NCI-H2196 (cell line): ENCODE results near the gene PLEKHA6.
A peak's percentile ranks its signal among the peaks of the same experiment; 100 is the strongest.
"Not testable (repeated sequence)": the region's sequence is repeated elsewhere in the genome, so short reads cannot be mapped to it uniquely, and the experiment has no call there.

Experiments
- DNase-seq: peaks from one replicate; lab custom pipeline; 2025; ENCODE audit not compliant: unreplicated experiment; lab: John Stamatoyannopoulos, UW

The PLEKHA6 gene

DNA sequence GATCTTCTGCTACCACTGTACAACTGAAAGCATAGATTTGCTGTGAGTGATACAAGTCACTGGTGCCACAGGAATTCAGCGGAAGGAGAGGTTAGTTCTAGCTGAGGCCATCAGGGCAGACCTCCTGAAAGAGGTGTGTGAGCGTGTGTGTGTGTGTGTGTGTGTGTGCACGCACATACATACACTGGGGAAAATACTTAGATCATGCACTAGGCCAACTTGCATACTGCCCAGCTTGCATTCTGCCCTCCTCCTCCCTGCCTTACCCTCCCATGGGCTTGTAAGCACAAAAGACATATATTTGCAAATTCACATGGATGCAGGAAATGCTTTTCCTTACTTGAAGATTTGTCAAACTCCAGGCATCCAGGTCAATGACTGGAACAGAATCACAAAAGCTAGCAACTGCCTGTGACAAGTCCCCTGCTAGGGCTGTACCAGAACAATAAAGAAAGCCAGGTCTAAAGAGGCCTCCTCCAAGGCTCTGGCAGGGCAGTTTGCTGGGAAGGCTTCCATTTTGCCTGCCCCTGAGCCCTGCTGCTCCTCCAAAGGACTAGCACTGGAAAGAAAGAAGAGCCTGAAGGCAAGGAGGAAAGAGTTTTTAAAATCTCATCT is 23.2 kb downstream of the PLEKHA6 start:
- no peak for DNase-seq

DNA sequence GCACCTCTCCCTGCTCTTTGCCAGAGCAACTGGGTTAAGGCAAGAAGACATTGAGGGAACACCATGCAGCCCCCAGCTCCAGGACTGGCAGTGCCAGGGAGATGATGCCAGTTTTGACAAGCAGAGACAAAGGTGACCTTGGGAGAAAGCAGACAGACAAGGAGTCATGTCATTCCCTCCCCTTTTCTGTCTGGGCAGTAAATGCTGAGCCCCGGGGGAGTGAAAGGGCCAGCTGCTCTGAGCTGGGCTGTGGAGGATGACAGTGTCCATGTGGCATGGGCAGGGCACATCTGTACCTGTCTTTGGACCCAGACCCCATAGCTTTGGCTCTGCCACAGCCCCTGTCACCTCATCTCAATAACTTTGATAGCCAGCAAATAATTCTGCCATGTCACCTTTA is 24.2 kb downstream of the PLEKHA6 start:
- DNase-seq, result no peak

DNA sequence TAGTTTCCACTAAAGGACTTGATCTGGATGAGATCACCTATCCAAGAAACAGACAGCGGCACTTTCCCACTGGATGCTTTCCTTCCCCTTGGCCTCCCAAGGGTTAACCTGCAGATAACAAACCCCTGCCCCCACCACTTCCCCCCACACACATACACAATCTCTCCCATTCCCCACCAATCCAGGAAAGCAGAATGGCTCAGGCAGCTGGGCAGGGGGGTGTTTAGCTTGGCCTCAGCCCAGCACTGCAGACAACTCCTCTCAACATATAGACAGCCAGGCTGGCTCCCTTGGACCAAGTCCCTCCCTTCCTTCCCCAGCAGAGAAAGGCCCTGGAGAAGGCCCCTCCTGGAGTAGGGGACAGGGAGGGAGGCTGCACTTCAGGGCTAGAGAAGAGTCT is 24.6 kb downstream of the PLEKHA6 start:
- DNase-seq, result no peak

DNA sequence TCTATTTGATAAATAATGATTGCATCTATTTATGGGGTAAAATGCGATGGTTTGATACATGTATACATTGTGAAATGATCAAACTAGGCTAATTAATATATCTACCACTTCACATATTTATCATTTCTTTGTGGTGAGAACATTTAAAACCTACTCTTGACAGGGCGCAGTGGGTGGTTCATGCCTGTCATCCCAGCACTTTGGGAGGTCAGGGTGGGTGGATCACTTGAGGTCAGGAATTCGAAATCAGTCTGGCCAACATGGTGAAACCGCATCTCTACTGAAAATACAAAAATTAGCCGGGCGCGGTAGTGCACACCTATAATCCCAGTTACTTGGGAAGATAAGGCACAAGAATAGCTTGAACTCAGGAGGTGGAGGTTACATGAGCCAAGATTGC is 25.3 kb downstream of the PLEKHA6 start:
- no peak for DNase-seq

DNA sequence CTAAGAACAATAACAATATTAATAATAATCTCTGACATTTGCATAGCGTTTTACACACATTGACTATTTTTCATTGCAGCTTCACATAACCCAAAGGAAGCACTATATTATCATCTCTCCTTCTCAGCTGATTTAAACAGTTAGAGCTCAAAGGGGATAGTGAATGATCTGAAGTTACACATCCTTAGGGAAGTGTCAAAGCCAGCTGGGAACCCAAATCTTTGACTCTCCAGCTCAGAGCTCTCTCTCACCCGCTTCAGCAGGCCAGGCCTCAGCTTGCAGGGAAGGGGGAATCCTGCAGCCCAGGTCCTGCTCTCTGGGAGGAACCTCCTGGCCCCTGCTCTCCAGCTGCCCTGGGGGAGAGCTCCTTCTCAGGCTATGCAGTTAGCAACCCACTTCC is 26.3 kb downstream of the PLEKHA6 start:
- DNase-seq, result no peak

DNA sequence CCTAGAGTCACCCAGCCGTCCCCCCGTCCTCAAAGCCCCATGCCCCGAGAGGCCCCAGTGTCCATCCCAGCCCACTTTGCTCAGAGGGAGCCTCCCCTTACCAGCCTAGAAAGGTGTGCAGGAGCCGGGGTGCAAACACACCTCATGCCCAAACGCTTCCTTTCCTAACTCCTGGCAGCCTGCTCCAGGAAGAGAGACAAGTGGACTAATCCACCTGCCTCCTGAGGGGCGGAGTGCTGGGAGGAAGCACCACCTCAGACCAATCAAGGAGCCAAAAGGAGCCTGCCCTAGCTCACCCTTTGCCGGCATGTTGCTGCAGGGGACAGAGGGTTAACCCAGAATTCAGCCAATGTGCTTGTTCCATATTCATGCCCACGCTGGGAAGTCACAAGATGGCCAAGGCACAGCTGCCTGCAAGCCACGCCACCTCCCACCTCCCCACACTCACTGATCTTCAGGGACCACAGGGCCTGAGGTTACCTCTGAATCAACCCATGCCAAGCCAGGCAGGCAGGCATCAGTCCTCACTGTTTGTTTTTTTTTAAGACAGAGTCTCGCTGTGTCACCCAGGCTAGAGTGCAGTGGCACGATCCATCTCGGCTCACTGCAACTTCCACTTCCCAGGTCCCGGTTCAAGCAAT is 27.8 kb downstream of the PLEKHA6 start:
- peak; percentile 33 for DNase-seq

DNA sequence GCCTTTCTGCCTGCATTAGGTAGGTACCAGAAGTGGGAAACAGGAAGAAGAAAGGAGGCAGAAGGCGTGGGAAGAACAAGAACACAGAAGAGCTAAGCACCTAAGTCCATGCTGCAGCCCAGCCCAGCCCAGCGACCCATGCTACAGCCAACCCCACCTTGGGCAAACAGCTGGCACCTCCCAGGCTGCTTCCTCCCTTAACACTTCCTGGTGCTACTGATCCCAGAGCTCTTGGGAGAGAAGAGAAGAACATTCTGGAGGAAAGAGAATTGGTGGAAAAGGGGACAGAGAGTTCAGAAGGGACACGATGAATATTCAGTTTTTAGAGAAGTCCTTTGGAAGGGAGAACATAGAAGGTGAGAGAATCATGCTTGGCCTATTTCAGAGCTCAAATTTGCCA is 28.5 kb downstream of the PLEKHA6 start:
- DNase-seq, result no peak

DNA sequence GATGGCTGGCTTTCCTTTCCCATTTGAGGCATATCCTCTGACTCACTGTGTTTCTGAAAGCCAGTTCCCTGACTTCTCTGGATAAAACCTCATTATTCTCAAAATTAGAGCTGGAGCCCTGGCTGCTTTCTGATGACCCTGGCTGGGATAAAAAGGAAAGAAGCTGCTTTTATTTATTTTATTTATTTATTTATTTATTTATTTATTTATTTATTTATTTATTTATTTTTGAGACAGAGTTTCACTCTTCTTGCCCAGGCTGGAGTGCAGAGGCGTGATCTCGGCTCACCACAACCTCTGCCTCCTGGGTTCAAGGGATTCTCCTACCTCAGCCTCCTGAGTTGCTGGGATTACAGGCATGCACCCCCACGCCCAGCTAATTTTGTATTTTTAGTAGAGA is 31.9 kb downstream of the PLEKHA6 start:
- not testable (repeated sequence) for DNase-seq

DNA sequence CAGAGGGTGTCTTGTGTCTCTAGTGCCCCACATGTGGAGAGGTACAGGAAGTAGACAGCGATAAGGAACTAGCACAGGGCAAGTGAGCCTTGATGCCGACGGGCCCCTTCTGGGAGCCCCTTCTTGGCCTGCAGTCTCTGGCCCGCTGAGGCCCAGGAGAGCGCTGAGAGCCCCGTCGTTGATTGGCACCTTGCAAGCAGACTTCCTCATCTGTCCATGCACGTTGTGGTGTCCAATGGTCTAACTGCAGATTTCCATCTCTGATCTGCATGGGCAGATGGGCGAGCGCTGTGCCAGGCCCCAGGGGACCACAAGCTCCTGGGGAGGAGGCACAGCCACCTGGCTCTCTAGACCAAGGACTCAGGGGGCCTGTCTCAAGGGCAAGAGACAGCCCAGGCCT is 32.4 kb downstream of the PLEKHA6 start:
- DNase-seq, result no peak

DNA sequence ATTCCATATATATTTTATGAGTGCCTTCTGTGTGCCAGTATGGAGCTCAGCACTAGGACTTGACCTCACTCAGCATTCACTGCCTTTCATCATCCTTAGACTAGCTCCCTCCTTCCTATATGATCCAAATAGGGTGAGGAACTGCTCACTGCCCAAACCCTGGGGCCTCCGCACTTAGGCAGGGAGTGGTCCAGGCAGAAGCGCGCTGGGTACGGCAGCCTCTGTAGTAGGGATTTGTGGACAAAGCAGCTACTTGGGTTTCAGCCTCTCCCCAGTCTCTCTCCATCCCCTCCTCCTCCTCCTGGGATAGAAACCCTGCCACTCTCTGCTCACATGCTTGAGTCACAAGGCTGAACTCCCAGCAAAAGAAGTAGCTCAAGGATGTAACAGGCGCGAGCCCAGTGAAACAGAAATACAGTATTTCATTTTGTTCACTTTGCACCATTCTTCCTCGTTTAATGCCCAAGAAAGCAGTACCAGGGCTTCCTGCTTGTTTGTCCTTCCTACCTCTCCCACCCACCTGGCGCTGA is 32.9 kb downstream of the PLEKHA6 start:
- DNase-seq, result no peak

DNA sequence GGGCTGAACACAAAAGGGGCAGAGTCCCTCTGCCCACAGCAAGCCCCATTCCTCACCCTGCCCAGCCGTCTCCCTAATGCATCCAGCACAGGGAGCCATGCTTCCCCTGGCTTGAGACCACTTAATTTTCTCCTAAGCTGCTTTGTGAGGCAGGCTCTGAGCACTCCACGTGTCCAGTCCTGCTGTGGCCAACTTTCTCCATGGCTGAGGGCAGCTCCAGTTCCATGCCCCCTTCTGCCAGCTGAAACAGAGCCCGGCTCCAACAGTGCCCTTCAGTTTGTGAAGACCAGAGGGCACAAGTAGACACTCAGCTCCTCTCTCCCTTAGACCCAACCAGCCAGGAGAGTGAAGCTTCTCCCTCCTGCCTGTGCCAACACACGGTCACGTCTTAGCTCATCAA is 33.8 kb downstream of the PLEKHA6 start:
- no peak for DNase-seq

DNA sequence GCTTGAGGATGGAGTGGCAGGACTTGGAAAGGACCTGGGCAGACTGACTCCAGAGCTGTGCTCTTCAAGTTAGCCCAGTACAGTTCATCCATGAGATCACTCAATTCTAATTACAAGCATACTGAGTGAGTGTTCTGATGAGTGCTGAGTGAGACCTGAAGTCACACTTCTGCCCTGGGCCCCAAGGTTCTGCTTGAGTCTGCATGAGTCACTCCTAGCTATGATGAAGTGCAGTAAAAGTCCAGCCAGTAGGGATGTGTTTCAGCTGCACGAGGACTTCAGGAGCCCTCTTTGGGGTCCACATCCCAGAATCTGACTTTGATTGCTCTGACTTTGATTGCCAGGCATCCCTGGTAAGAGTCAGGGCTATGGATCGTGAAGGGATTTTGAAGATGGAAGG is 35.8 kb downstream of the PLEKHA6 start:
- no peak for DNase-seq

DNA sequence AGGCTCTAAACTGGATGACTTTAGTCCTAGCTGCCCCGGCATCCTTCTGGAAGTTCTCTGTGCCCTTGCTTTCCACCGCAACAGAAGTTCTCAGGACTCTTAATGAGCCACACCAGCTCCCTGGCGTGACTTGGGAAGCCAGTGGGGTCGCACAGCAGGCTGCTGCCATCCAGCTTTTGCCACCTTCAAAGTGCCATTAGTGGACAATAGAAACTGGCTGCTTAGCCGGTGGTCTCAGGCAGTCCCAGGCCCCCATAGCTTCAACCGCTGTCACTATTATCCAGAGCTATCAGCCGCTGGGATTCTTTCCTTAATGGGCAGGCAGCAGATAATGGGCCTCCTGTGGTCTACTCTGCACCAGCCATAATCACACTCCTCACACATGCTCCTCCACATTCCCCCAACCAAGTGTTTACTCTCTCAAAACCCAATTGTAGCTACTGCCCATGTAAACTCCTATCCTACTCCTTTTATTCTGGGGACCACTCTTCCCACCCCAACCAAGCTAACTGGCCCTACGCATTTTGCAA is 37.3 kb downstream of the PLEKHA6 start:
- no peak for DNase-seq

DNA sequence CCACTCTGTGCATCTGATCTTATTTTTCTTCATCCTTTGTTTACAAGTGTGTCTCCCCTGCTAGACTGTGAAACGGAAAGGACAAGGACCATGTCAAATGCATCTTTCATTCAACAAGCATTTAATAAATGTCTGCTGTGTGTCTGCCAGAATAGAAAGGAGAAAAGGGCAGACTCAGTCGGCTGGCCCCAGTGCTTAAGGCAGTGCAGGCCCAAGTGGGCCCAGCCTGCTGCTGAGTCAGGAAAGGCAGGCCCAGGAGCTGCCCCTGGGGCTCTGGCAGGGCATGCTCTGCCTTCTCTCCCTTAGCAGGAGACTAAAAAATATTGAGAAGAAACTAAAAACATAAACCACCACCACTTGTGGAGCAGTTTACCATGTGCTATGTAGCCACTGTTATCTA is 38.1 kb downstream of the PLEKHA6 start:
- DNase-seq, result no peak

DNA sequence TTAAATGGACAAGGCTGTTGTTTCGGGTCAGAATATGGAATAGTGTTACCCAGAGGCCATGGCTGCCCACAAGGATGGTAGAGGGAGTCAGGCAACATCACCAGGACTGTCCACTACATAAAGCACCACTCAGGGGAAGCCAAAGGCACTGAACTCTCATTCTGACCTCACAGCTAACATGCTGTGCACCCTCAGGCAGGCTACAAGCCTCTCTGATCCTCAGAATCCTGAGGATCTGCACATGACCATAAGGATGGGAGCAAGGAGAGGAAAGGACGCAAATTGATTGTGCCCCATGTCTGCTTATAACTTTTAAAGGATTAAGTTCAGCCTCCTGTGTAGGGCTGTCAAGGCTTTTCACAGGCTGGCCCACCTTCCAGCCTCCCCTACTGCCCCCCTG is 38.7 kb downstream of the PLEKHA6 start:
- DNase-seq, result no peak

DNA sequence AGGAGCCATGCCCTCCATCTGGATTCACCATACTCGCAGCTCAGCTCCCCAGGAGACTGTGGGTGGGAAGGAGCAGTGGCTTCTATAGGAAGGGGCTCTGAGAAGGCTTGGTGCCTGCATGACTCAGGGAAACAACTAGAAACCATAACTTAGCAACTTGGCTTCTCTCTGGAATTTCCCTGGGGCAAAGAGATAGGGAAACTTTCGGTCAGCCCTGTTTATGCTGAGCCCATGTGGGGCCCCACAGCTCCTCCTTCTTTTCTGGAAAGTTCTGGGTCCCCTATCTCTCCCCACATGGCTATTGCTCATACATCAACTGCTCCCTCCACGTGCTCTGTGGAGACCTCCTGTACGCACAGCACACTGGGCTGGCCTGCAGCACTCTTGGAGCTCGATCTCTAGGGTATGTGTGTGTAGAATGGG is 39.3 kb downstream of the PLEKHA6 start:
- DNase-seq, result no peak

DNA sequence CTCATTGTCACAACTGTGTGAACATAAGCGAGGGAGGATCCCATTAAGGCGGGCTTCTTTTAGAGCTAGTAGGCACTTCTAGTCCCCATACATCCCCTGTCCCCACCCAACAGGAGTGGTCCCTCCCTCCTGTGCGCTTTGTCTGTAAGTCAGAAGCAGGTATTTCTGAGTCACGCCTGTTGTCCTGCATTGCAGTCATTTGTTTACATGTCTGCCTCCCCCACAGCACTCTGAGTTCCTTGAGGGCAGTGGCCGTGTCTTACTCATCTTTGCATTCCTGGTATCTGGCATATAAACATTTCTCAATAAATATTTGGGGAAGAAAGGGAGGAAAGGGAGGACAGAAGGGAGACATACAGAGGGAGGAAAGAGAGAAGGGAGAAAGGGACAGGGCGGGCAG is 40.3 kb downstream of the PLEKHA6 start:
- DNase-seq, result no peak

DNA sequence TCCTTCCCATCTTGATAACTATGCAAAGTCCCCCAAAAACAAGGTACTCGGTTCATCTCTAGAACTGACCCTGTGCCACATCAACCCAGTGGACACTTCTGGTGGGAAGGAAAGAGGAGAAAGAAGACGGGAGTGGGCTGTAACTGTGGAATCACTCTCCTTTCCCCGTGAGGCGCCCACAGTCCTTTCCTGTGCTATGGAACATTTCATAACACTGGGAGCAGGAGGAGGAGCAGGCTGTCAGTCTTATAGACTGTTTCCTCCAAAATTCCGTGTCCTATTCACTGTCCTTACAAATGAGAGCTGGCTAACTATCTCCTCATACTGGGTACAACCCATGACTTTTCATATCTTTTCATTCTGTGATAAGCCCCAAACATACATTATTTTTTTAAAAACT is 40.7 kb downstream of the PLEKHA6 start:
- no peak for DNase-seq

DNA sequence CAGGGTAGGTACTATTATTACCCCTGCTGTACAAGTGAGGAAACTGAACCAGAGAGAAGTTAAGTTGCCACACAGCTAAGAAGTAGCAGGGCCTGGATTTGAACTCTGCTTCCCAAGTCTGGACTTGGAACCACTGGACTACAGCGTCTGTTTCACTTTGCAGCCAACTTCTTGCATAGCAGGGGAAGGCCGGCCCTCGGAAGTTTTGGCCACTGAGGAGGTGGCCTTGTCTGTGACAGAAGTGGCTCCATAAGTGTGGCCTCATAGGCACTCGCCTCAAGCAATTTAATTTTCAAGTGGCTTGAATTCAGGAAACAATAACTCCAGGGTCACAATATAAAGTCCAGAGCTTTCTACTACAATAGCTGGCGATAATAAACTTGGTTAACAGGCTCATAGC is 41.4 kb downstream of the PLEKHA6 start:
- no peak for DNase-seq

DNA sequence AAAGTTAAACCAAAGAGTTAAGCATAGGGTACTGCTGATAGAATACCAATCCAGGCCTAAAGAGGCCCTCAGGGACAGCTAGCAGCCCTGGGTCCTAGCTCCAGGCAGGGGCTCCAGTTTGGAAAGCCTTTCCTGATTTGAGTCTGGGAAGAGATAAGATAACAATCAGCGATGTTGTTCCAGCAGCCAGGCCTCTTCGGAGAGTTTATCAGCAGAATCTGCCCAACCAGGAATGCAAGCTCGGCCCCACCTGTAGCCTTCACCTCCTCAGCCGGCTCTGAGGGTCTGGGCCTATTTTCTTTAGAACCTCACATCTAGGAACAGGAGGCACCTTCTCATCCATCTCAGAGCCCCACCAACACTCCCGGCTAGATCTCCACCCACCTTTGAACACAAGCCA is 42.6 kb downstream of the PLEKHA6 start:
- DNase-seq, result no peak

DNA sequence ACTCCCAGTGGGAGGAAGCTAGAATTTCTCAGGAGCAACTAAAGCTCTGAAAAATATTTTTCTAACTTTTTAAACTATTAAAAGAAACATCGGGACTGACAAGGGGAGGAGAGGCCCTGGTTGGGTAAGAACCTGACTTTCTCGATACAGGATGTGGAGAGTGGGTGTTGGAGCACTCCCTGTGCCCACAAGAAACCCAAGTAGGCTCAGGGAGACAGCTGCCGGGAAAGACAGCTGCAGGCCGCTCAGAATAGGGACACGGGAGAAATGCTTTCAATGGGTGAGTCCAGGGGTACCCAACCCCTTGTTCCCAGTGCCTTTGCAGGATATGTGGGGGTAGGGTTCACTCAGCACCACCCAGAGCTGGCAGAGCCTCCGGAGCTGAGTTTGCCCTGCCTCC is 43.6 kb downstream of the PLEKHA6 start:
- DNase-seq, result no peak

DNA sequence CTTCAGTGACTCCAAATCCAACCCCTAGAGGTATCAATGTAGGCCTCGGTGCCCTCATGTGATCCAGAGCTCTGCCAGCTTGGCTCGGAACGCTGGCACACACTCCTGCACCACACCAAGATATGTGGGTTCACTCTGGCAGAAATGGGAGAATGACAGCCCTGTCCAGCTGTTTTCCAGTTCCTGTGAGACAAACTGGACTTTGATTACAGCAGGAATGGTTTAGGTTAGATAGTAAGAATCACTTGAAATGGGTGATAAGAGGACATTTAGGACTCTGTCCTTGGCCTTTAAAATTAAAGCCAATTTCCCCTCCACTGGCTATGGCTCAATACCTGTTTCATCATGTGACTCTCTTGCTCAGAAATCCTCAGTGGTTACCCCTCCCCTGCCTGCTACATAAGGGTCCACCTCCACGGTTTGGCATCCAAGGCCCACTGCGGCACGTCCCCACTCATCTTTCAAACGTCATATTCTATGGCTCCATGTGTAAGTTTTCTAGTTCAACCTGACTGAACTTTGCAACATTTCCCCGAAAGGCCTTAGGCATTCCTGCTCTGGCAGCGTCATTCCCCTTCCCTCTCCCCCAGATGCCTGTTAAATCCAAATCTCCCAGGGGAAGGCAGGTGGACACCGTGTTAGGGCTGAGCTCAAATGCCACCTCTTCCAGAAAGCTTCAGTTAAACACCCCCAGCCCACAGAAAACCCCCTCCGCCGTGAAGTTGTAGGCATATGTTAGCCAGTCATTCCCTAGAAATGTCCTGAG is 44.7 kb downstream of the PLEKHA6 start:
- no peak for DNase-seq
